GM12878 (cell line): Measurements from ENCODE around the gene CSF1R. TPM values are rescaled to one million over a fixed set of nuclear protein-coding genes. Genes with fewer than 3 reads are reported as not detected.

Source experiments
- ATAC-seq: fragments of 200-7000 bp; cut with Tn5 transposase; 3 replicates; pipeline ENCODE4 v1.9.1; 2020; ENCODE audit warnings: mild to moderate bottlenecking, moderate library complexity
- BruUV-seq: library from RNA; stranded (reverse); fragments of 400-500 nt; replicated peaks from 2 replicates; lab custom pipeline; 2021; lab: Mats Ljungman, UMichigan
- CTCF ChIA-PET: fragments of 300-600 bp; sonication (Branson Sonifier 250); formaldehyde crosslinking; extraction: SDS; loops from one replicate; lab custom pipeline; 2021; ENCODE audit warnings: inconsistent platforms; lab: Yijun Ruan, JAX
- POLR2A ChIA-PET: fragments of 350-600 bp; formaldehyde crosslinking; extraction: SDS; loops from one replicate; lab custom pipeline; 2021; ENCODE audit warnings: inconsistent platforms; lab: Charles Lee
- RAD21 ChIA-PET: fragments of 300-600 bp; sonication (Branson Sonifier 250); formaldehyde crosslinking; loops from one replicate; lab custom pipeline; 2023; ENCODE audit warnings: antibody characterized with exemption; ENCODE audit not compliant: unreplicated experiment; lab: Charles Lee
- SMC1A ChIA-PET: fragments of 300-600 bp; sonication (Branson Sonifier 250); formaldehyde crosslinking; loops from one replicate; lab custom pipeline; 2023; ENCODE audit not compliant: unreplicated experiment, uncharacterized antibody; lab: Charles Lee
- DNase-seq: peaks from one replicate; pipeline ENCODE4 v3.0.0-alpha.2; 2011; ENCODE audit warnings: low read depth, low spot score
- FAIRE-seq: peaks from 3 replicates; lab custom pipeline; 2011; peaks lifted over from hg19 to GRCh38; lab: Jason Lieb, UNC
- H2AFZ ChIP-seq: 2 replicates; pipeline ENCODE4 v1.6.0; 2011; ENCODE audit warnings: low read depth, low read length, control low read depth; ENCODE audit not compliant: control insufficient read depth
- H3K27ac ChIP-seq: 2 replicates; pipeline ENCODE4 v1.5.1; 2011; ENCODE audit warnings: control low read depth; ENCODE audit not compliant: control insufficient read depth, insufficient read depth
- H3K27me3 ChIP-seq, 2 experiments: replicated peaks in 1 of 2; 2 replicates each; pipeline versions ENCODE4 v1.6.0 to v1.6.1; 2011; ENCODE audit warnings: low read length in 1 of 2; ENCODE audit not compliant: control insufficient read depth in 2 of 2, insufficient read depth in 2 of 2
- H3K36me3 ChIP-seq, 2 experiments: 2 replicates each; pipeline ENCODE4 v1.5.1; 2011; ENCODE audit warnings: low read length in 1 of 2; ENCODE audit not compliant: control insufficient read depth in 2 of 2, insufficient read depth in 2 of 2
- H3K4me1 ChIP-seq: 2 replicates; pipeline ENCODE4 v1.6.1; 2011; ENCODE audit warnings: mild to moderate bottlenecking, low read length, moderate library complexity, mixed read lengths; ENCODE audit not compliant: control insufficient read depth, insufficient read depth
- H3K4me2 ChIP-seq: 2 replicates; pipeline ENCODE4 v1.6.0; 2011; ENCODE audit warnings: control low read depth; ENCODE audit not compliant: control insufficient read depth, insufficient read depth
- H3K4me3 ChIP-seq: fragments of 200-600 bp; sonication (generic); 2 replicates; pipeline ENCODE4 v1.5.1; 2016
- H3K79me2 ChIP-seq: 2 replicates; pipeline ENCODE4 v1.6.0; 2011; ENCODE audit warnings: low read length; ENCODE audit not compliant: control insufficient read depth, insufficient read depth
- H3K9ac ChIP-seq: 2 replicates; pipeline ENCODE4 v1.8.0; 2011; ENCODE audit warnings: low read length, control low read depth, mixed read lengths; ENCODE audit not compliant: control insufficient read depth, insufficient read depth
- H3K9me3 ChIP-seq: replicated peaks from 3 replicates; pipeline ENCODE4 v1.5.1; 2011; ENCODE audit warnings: mild to moderate bottlenecking, low read length; ENCODE audit not compliant: control insufficient read depth, insufficient read depth
- H4K20me1 ChIP-seq: 2 replicates; pipeline ENCODE4 v1.6.0; 2011; ENCODE audit not compliant: control insufficient read depth, insufficient read depth
- ATF2 ChIP-seq: IDR thresholded peaks from 2 replicates; pipeline ENCODE4 v1.6.1; 2012; ENCODE audit warnings: low read length, inconsistent platforms
- BHLHE40 ChIP-seq, 2 experiments: fragments of 450-650 bp in 1 of 2; IDR thresholded peaks; 2 replicates each; pipeline ENCODE4 v1.6.1; 2011 to 2017; ENCODE audit warnings: low read depth in 2 of 2, borderline replicate concordance in 1 of 2, improper control_type of control experiment in 1 of 2, low read length in 1 of 2, mild to moderate bottlenecking in 1 of 2
- CBFB ChIP-seq: IDR thresholded peaks from 2 replicates; pipeline ENCODE4 v1.6.1; 2016; ENCODE audit warnings: antibody characterized with exemption, low read depth
- CREB1 ChIP-seq: IDR thresholded peaks from 2 replicates; pipeline ENCODE4 v1.6.1; 2012; ENCODE audit warnings: low read depth, mild to moderate bottlenecking, inconsistent platforms
- CREM ChIP-seq: IDR thresholded peaks from 2 replicates; pipeline ENCODE4 v1.6.1; 2014; ENCODE audit warnings: antibody characterized with exemption, low read depth
- E4F1 ChIP-seq: fragments of 450-650 bp; IDR thresholded peaks from 2 replicates; pipeline ENCODE4 v1.6.1; 2018; ENCODE audit warnings: borderline replicate concordance, mild to moderate bottlenecking; ENCODE audit not compliant: partially characterized antibody
- EP300 ChIP-seq, 2 experiments: fragments of 150-350 bp in 1 of 2; IDR thresholded peaks; 2 replicates each; pipeline ENCODE4 v1.6.1; 2011 to 2012; ENCODE audit warnings: low read depth in 2 of 2, low read length in 2 of 2, borderline replicate concordance in 1 of 2, improper control_type of control experiment in 1 of 2, inconsistent platforms in 1 of 2; ENCODE audit not compliant: control insufficient read depth in 1 of 2
- FOXK2 ChIP-seq: fragments of 450-650 bp; IDR thresholded peaks from 2 replicates; pipeline ENCODE4 v1.6.1; 2017; ENCODE audit warnings: mild to moderate bottlenecking, moderate library complexity
- GABPA ChIP-seq: IDR thresholded peaks from 2 replicates; pipeline ENCODE4 v1.6.1; 2014; ENCODE audit warnings: antibody characterized with exemption, low read depth, mild to moderate bottlenecking, inconsistent platforms
- HCFC1 ChIP-seq: fragments of 150-350 bp; IDR thresholded peaks from 2 replicates; pipeline ENCODE4 v1.6.1; 2014; ENCODE audit warnings: low read length
- IKZF2 ChIP-seq, 2 experiments: fragments of 450-650 bp; IDR thresholded peaks; 2 replicates each; pipeline ENCODE4 v1.6.1; 2017; ENCODE audit warnings: mild to moderate bottlenecking in 2 of 2, moderate library complexity in 2 of 2
- JUND ChIP-seq: IDR thresholded peaks from 2 replicates; pipeline ENCODE4 v1.6.1; 2012; ENCODE audit warnings: low read depth, mild to moderate bottlenecking, low read length, improper control_type of control experiment, moderate library complexity
- MAX ChIP-seq: IDR thresholded peaks from 2 replicates; pipeline ENCODE4 v1.6.1; 2012; ENCODE audit warnings: low read depth, low read length, improper control_type of control experiment
- POU2F2 ChIP-seq: IDR thresholded peaks from 3 replicates; pipeline ENCODE4 v1.6.1; 2011; ENCODE audit warnings: low read depth, mild to moderate bottlenecking, low read length, borderline replicate concordance
- SMC3 ChIP-seq: IDR thresholded peaks from 2 replicates; pipeline ENCODE4 v1.6.1; 2011; ENCODE audit warnings: low read length, improper control_type of control experiment, borderline replicate concordance
- SREBF1 ChIP-seq: IDR thresholded peaks from 2 replicates; pipeline ENCODE4 v1.6.1; 2012; ENCODE audit warnings: mild to moderate bottlenecking, low read length
- TBL1XR1 ChIP-seq: IDR thresholded peaks from 2 replicates; pipeline ENCODE4 v1.6.1; 2012; ENCODE audit warnings: low read depth, low read length, improper control_type of control experiment
- WRNIP1 ChIP-seq: IDR thresholded peaks from 2 replicates; pipeline ENCODE4 v1.6.1; 2011; ENCODE audit warnings: low read depth, low read length, improper control_type of control experiment, borderline replicate concordance
- ZNF207 ChIP-seq: fragments of 450-650 bp; IDR thresholded peaks from 2 replicates; pipeline ENCODE4 v1.6.1; 2014; ENCODE audit warnings: antibody characterized with exemption, mild to moderate bottlenecking, borderline replicate concordance
- ZSCAN29 ChIP-seq: fragments of 450-650 bp; IDR thresholded peaks from 2 replicates; pipeline ENCODE4 v1.6.1; 2017; ENCODE audit warnings: mild to moderate bottlenecking, moderate library complexity
- WGBS: methylation state at CpG from one replicate; pipeline ENCODE4 v1.1.6; 2016; ENCODE audit warnings: low lambda C conversion rate; ENCODE audit not compliant: insufficient replicate concordance, insufficient coverage; ENCODE audit errors: missing lambda C conversion rate; 5-methylcytosine and 5-hydroxymethylcytosine counted together
- in situ Hi-C: fragments of 300-500 bp; cut with MboI; formaldehyde crosslinking; loops from 9 replicates; pipeline ENCODE4 v1.14.3; 2018; ENCODE audit warnings: mixed read lengths
- intact Hi-C: fragments of 100-400 bp; cut with micrococcal nuclease; formaldehyde crosslinking; loops from one replicate; pipeline ENCODE4 v1.14.2; 2022; ENCODE audit not compliant: unreplicated experiment
- polyA plus RNA-seq, 11 experiments: library from polyadenylated mRNA; depleted of rRNA in 4 of 11; unstranded in 6 of 11; stranded (reverse) in 5 of 11; fragments of >200 nt; fragmentation: Nextera tagmentation in 4 of 11; fragmentation: Illumina TruSeq in 1 of 11; extraction: Ambion mirVana in 4 of 11; extraction: Trizol in 1 of 11; gene quantifications; 1 replicate in 1 of 11; 2 replicates in 10 of 11; pipeline versions ENCODE4 v1.2.1 to v1.2.3, GENCODE V29; 2011 to 2016; ENCODE audit warnings: inconsistent platforms in 2 of 11, missing spikeins in 2 of 11, low read depth in 1 of 11
- total RNA-seq, 4 experiments: library from RNA; depleted of rRNA in 3 of 4; stranded (reverse); fragments of >200 nt in 3 of 4; fragmentation: Illumina TruSeq in 1 of 4; extraction: Trizol in 1 of 4; gene quantifications; 2 replicates each; pipeline versions ENCODE4 v1.2.1 to v1.2.3, GENCODE V29; 2013 to 2021

Gene CSF1R
- total and polyA plus RNA-seq, 10 of the 15 experiments (the other 5 are each of a cell fraction or from before 2014, with no cell fraction given), result 0.35 to 3.6 (median 1.2) TPM

GRCh38 chr5:150120617-150121447 is 34.5 kb upstream of the CSF1R start:
- H3K79me2 ChIP-seq, result no peaks in the 10 kb centered on the region
- H4K20me1 ChIP-seq, result no peaks in the 10 kb centered on the region
- DNase-seq (no peak), ATAC-seq (no peak), FAIRE-seq (no peak)
- no peaks in the 10 kb centered on the region for H3K4me1 ChIP-seq
- no peak overlapping the region for H3K4me2 ChIP-seq
- no peak overlapping the region for H3K27ac ChIP-seq
- no peak overlapping the region for H3K4me3 ChIP-seq
- ChIA-PET POLR2A (no interaction called here), CTCF (interaction anchor here (0.6 to 2.6 kb wide), 4 partner anchors 45 to 89 kb away, joined by 3 to 17 read pairs (median 3); no protein-coding TSS in a partner anchor), SMC1A (interaction anchor here (0.6 kb wide), 1 partner anchor 9 kb away, joined by 3 read pairs; no protein-coding TSS in a partner anchor), RAD21 (interaction anchor here (1.2 kb wide), 1 partner anchor 38 kb away, joined by 3 read pairs; no protein-coding TSS in a partner anchor)
- H3K27me3 ChIP-seq, result no peaks in the 10 kb centered on the region
- intact Hi-C loops, result no loop called here
- no peaks in the 10 kb centered on the region for H3K9me3 ChIP-seq
- TF ChIP-seq ATF2 (no peak), POU2F2 (no peak), ZSCAN29 (no peak), BHLHE40 (IDR thresholded peaks at IDR 0.05; ENCODE audit: borderline replicate concordance in 1 of 2, low read depth in 2 of 2, low read length in 1 of 2) (no peak), TBL1XR1 (no peak), CREM (no peak), SREBF1 (no peak), CBFB (no peak), JUND (no peak), HCFC1 (no peak), E4F1 (no peak), CREB1 (no peak), IKZF2 (IDR thresholded peaks at IDR 0.05) (no peak), EP300 (IDR thresholded peaks at IDR 0.05; ENCODE audit: borderline replicate concordance in 1 of 2, control insufficient read depth in 1 of 2, low read depth in 2 of 2, low read length in 2 of 2) (no peak), ZNF207 (no peak), WRNIP1 (no peak), SMC3 (no peak), FOXK2 (no peak), GABPA (no peak), MAX (no peak)
- 36% methylated on average over 19 of the region's 19 CpGs for WGBS
- in situ Hi-C loops, result no loop called here
- no peak overlapping the region for H2AFZ ChIP-seq
- H3K9ac ChIP-seq, result no peak overlapping the region
- no TSS peak for BruUV-seq
- no peaks in the 10 kb centered on the region for H3K36me3 ChIP-seq
